SW480 (cell line): Measurements from ENCODE around the gene BIVM.

ENCODE experiments used
- DNase-seq: peaks from one replicate; pipeline ENCODE4 v3.0.0-alpha.2; 2016; ENCODE audit warnings: low spot score

The BIVM gene

DNA sequence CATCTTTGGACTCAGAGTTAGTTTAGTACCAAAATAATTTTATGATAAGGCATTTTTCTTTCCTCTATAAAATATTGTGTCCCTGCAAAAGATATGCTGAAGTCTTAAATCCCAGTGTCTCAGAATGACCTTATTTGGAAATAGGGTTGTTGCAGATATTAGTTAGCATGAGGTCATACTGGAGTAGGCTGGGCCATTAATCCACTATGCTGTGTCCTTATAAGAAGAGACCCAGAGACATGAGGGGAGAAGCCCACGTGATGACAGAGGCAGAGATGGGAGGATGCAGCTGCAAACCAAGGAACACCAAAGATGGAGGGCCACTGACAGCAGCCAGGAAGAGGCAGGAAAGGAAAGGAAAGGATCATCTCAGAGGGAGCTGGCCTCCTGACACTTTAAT is 6.5 kb upstream of the BIVM start:
- no peak for DNase-seq

DNA sequence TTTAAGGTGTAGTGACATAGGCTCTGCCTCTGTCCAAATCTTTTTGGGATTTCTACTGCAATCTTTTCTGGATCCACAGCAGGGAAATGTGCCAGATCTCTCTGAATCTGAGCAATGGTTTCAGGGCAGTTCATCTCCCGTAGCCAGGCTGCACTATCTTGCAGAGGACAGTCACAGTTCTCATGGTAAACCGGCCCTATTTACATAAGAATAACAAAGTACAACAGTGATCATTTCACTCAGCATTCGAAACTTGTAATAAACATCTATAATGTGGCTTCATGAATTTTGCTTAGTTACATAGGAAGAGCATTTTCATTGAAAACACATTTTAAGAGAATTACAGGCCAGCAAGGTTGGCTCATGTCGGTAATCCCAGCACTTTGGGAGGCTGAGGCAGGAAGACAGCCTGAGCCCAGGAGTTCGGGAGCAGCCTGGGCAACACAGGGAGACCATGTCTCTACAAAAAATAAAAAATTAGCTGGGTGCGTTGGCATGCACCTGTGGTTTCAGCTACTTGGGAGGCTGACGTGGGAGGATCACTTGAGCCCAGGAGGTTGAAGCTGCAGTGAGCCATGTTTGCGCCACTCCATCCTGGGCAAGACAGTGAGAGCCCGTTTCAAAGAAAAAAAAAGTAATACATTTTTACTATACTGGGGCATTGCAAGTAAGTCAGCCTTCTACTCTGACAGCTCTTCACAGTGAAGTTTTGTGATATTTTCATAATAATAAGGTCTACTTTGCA is 5.1 kb upstream of the BIVM start:
- no peak for DNase-seq

DNA sequence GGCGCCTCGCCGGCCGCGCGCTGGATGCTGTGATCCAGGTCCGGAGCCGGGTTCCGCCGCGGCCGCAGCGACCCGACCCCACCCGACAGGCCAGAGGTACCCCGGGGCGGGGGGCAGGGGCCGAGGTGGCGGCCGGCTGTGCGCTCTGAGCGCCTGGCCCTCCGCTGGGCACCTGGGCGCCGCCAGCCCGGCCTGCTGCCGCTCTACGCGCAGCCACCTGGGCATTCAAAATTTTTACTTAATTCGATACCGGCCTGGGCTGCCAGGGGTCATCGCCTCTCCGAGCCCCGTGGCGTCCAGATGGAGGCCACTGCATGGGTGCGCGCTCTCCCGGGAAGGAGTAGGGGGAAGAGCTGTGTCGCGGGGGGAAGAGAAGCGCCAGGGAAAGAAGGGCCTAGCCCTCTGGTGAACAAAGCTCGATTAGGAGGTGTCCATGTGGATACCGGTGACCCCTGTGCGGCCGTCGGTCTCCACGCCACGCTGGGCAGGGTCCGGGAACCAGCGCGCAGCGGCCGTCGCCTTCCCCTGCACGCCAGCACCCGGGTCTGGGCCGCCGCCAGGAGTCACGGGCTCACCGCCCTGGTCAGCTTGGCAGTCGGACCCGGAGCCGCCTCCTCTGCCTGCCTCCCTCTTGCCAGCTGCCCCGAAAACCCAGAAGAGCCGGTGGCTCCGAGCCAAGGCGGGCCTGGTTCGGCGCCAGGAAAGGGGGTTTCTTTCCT is 666 bp downstream of the BIVM start:
- peak; percentile 42 for DNase-seq

GRCh38 chr13:102800145-102801041 is 1.5 kb downstream of the BIVM start:
- peak; percentile 78 for DNase-seq

GRCh38 chr13:102805680-102806079 is 6.8 kb downstream of the BIVM start:
- DNase-seq: no peak

DNA sequence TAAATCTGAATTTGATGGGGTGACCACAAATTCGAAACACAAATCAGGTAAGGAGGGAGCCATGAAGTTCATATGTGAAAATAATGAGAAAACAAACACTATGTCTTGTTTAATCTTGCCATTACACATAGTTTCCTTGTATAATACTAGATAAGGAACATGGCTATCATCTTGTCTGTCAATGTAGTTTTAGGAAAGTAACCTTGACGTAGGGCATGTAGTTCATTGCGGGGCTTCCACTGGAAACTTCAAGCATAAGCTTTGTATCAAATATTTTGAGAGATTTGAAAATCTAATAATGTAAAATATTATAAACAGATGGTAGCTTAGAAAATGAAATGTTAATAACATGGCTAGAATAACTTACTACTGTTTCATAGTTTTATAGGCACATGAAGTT is 8.8 kb downstream of the BIVM start:
- no peak for DNase-seq

DNA sequence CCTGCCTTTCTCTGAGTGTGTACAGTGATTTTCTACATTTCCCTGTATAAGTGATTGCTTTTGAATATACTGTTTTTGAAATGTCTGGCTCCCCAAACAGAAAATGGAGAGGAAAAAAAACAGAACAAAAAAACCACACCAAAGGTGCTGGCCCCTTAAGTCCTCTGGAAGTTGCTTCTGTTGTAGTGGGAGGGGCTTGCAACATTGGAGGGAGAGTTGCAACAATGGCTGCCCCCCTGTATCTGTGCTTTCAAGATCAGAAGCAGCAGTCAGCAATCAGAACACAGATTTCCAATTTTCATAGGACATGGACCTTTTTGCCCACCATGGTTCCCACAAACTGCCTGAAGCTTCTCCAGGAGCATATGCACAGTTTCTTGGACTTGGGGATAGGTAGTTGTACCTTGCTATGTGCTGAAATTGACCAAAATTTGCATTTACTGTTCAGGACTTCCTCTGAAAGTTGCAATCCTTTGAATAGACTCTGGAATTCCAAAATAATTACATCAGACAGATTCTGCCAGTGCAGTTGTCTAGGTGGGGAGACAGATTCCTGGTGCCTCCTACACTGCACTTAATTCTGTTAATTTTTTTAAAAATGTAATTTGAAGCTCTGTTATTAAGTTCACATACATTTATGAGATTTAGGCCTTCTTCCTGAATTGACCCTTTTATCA is 13.8 kb downstream of the BIVM start:
- peak; percentile 6 for DNase-seq

GRCh38 chr13:102814025-102814607 is 15.2 kb downstream of the BIVM start:
- DNase-seq: peak; percentile 64

- DNase-seq: no peak
These were observed 15.9 kb downstream of the BIVM start for GRCh38 chr13:102814793-102815192.

DNA sequence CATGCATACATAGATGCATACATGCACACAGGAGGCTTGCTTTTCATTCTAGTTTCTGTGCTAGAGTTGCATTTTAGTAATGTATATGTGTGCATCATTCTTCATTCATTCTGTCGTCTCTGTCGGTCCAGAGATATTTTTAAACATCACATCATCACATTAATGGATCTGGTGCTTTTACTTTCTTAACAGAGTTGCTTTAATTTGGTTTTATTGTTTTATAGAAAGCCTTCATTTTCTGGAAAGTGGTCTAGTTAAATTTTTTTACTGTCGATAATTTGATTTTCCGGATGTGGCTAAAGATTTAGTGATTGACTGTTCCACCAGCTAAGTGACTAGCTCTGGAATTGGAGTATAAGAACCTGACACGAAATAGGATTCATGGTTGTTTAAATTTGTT is 16.9 kb downstream of the BIVM start:
- DNase-seq: no peak

DNA sequence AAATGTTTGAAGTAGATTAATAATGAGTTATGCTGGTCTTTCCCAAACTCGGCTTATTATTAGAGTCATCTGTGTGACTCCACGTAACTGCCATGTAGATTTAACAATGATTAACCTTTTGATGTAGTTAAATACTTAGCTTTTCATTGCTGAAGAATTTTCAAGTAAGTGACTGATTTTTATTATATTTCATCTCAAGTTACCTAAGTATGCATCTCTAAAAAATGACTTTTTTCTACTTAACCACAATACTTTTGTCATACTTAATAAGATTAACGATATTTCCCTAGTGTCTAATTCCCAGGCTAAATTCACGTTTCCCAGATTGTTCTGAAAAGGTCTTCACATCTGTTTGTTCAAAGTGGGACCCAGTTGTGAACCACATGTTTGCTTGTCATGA is 17.8 kb downstream of the BIVM start:
- no peak for DNase-seq

DNA sequence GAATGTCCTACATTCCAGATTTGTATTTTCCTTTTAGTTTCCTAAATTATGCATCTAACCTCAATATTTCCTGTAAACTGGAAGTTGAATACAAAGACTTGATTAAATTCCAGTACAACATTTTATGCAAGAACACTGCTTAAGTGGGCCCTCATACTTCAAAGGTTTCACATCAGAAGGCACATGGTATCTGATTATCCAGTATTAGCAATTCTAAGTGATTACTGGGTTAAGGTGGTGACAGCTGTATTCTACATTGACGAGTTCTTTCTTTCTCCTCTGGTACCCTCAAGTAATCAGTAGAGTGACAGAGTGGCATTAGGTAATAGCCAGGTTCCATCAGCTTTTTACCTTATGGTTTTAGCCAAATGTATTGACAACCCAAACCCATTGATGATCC is 18.3 kb downstream of the BIVM start:
- no peak for DNase-seq

DNA sequence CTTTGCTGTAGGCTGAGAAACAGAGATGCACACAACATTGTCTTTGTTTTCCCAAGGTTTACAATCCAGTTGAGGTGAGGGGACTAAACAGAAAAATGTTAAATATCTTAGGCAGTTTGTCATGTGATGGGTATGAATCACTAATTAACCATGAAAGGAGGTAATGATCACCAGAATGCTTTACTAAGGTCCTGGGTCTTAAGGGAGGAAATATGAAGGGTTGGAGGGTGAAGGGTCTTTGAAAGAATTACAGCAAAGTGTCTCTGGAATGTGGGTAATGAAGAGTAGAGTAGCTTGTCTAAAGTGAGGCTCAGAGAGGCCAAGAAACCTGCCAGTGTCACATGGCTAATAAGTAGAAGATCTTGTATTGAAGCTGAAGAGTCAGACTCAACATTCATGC is 19.0 kb downstream of the BIVM start:
- no peak for DNase-seq

GRCh38 chr13:102825400-102825799 is 26.5 kb downstream of the BIVM start:
- no peak for DNase-seq

DNA sequence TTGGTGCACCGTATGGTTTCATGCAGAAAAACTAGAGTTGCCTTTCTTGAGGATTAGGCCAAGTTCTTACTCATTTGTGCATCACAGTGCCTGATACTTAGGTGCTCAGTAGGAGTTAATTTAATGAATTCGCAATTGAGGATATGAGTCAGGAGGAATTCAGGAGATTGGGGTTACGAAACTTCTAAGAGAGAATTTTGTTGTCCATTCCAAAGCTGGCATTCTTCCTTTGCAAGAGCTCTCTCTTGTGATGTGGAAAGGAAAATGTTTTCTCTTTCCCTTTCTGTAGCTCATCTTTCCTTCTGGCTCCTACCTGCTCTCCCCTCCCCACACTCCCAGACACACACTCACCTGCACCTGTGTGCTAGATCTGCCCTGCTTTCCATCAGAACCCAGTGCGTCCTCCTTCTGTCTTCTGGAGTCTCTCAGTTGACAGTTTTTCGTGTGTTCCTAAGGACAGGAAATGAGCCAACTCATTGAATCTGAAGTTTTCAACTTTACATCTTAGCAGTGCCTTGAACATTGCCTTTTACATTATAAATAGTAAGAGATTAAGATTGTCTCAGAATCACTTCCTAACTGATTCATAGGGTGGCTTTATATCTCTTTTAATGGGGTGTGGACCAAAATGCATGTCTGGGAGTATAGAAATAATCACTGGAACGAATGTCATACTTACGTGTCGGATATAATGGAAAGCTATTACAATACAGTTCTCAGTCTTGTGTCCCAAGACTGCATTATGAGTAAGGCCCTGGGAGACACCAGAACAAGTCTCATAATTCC is 27.2 kb downstream of the BIVM start:
- DNase-seq: peak; percentile 22

DNA sequence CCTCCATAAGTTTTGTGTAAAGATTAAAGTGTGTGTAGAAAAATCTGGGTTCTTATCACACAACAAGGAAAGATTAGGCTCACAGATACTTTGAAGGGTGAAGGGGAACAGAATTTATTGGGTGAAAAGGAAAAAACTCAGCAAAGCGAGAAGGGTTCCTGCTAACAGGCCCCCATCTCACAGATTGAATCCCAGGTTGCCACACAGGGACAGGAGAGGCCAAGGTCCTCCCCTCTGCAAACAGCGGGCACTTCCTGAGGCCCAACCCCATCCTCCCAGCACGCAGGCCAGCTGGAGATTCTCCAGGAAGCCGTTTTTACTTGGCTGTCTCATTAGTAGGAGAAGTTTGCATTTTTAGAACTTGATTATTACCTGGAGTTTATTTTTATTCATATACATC is 31.7 kb downstream of the BIVM start:
- DNase-seq: no peak

- no peak for DNase-seq
These were observed 37.6 kb downstream of the BIVM start for GRCh38 chr13:102836471-102836870.

DNA sequence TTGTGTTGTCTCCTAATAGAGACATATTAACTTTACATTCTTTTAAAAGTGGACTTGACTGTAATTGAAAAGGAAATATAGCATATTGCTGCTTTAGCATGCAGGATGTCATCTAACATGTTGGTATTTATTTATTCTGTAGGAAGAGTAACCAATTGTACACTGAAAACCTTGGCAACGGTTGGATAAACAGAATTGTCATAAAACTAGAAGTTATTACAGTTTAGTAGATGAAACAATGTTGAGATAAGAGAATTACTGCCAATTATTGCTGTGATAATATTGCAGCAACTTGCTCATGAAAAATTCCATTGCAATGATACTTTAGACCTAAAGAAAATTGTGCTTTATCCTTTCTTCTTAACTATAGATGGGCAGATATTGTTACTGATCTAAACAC is 39.4 kb downstream of the BIVM start:
- DNase-seq: no peak

DNA sequence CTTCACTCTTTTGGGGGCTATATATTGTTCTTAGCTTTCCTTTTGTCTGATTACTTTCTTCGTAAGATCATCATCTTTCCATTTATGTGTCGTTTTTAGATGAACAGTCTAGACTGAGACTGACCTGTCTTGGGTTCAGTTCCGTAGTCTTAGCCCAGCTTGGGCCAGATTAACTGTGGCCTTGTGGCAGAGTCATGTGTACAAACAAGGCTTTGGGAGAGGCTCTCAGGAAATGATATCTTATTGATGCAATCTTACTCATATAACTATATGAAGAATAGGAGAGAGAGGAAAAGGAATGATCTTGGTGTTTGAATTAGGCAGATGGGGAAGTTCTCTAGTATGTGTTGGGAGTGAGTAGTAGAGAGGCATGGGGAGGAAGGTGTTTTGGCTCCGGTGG is 40.1 kb downstream of the BIVM start:
- no peak for DNase-seq

GRCh38 chr13:102839462-102839861 is 40.5 kb downstream of the BIVM start:
- no peak for DNase-seq

DNA sequence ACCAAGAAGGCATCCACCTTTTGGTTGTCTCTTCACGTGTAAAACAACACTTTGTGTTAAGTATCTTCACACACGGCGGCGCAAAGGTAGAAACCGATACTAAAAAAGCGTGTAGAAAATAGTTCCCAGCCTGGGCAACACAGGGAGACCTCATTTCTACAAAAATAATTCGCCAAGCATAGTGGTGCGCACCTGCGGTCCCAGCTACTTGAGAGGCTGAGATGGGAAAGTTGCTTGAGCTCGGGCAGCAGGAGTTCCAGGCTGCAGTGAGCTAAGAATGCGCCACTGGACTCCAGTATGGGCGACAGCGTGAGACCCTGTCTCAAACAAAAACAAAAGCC is 46.3 kb downstream of the BIVM start:
- no peak for DNase-seq
